Fibroblast of the aortic adventitia (primary cell): ENCODE measurements around the gene AVEN. TPM values are rescaled to one million over a fixed set of nuclear protein-coding genes. Genes with fewer than 3 reads are reported as not detected.

Source experiments
- DNase-seq: peaks from one replicate; pipeline ENCODE4 v3.0.0-alpha.2; 2010; ENCODE audit warnings: low read depth
- H3K4me3 ChIP-seq: 2 replicates; pipeline ENCODE4 v1.5.1; 2011; ENCODE audit warnings: low read depth, mild to moderate bottlenecking, control low read depth, low read length, moderate library complexity
- total RNA-seq: library from RNA; depleted of rRNA; stranded (reverse); fragments of >200 nt; gene quantifications from 2 replicates; pipeline ENCODE4 v1.2.3, GENCODE V29; 2012; ENCODE audit warnings: low replicate concordance
- TF ChIP-seq, protein P1 (sequence below): IDR thresholded peaks from 2 replicates; pipeline ENCODE4 v1.5.1; 2011; ENCODE audit warnings: mild to moderate bottlenecking, low read length, control low read depth, inconsistent platforms; ENCODE audit not compliant: insufficient read depth

AVEN gene
- total RNA-seq: 17.2 and 26.8 TPM in 2 replicates

DNA sequence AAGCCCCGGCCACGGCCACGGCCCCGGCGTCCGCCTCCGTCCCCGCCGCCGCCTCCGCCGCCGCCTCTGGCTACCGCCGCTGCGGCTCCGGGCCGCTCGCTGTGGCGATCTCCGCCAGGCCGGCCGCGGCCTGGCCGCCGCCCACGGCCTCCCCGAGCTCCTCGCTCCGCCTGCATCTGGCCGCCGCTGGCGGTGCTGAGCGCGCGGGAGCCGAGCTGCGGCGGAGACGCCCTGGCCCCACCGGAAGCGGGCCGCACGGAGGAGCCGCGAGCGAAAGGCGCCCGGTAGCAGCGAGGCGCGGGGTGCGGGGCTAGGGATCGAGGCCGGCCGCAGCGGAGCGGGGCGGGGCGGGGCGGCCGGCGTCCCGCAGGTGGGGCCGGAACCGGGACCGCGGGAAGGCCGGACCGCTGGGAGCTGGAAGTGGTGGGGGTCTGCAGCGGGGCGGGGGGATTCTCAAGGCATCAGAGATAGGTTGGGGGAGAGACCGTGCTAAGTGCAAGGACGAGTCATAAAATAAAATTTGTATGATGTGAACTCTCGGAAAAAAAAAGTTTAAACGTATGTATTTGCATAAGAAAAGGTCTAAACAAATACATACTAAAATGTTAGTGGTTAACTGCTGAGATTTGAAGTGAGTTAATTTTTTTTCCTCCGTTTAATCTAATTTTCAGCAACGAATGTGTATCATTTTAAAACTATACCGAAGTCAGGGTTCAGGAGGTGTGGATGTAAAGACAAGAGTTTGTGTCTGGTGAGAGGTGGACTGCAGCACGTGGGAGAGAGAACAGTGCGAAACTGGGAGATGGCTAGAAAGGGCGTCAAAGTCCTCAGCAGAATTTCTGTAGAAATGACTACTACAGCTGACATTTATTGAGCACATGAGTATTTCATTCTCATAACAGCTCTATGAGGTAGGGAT is at the start of gene AVEN:
TSS of gene AVEN (minus strand) at position 334 of the 919 bp plus-strand sequence. CDS start at position 176, 158 bp downstream.
- peak within 1 kb of the TSS; percentile 92 for H3K4me3 ChIP-seq
- TF ChIP-seq, protein P1, sequence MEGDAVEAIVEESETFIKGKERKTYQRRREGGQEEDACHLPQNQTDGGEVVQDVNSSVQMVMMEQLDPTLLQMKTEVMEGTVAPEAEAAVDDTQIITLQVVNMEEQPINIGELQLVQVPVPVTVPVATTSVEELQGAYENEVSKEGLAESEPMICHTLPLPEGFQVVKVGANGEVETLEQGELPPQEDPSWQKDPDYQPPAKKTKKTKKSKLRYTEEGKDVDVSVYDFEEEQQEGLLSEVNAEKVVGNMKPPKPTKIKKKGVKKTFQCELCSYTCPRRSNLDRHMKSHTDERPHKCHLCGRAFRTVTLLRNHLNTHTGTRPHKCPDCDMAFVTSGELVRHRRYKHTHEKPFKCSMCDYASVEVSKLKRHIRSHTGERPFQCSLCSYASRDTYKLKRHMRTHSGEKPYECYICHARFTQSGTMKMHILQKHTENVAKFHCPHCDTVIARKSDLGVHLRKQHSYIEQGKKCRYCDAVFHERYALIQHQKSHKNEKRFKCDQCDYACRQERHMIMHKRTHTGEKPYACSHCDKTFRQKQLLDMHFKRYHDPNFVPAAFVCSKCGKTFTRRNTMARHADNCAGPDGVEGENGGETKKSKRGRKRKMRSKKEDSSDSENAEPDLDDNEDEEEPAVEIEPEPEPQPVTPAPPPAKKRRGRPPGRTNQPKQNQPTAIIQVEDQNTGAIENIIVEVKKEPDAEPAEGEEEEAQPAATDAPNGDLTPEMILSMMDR: no peak
- DNase-seq: peak; percentile 48

DNA sequence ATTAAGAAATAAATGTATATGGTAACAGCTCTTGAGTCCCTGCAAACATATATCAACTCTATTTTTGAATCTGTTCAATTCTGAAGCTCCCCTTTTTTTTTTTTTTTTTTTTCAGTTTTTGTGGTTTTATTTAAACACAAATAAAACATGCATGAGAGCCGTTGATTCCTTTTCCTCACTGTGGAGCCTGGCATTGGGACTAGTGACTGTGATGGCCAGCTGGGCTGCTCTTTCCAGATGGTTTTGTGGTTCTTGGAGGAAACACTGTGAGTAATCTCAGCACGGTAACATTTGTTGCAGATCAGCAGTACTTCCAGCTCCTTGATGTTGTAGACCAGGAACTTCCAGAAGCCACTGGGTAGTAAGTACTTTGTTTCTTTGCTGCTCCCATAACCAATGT is 46.7 kb upstream of the AVEN start:
- no peak overlapping the region for H3K4me3 ChIP-seq
- TF ChIP-seq, protein P1: no peak
- no peak for DNase-seq

- DNase-seq: peak; percentile 59
- H3K4me3 ChIP-seq: no peak overlapping the region
- TF ChIP-seq, protein P1: no peak
These were observed 45.1 kb upstream of the AVEN start for GRCh38 chr15:34084086-34084485.

GRCh38 chr15:34079904-34080303 is 40.9 kb upstream of the AVEN start:
- no peak overlapping the region for H3K4me3 ChIP-seq
- TF ChIP-seq, protein P1: no peak

DNA sequence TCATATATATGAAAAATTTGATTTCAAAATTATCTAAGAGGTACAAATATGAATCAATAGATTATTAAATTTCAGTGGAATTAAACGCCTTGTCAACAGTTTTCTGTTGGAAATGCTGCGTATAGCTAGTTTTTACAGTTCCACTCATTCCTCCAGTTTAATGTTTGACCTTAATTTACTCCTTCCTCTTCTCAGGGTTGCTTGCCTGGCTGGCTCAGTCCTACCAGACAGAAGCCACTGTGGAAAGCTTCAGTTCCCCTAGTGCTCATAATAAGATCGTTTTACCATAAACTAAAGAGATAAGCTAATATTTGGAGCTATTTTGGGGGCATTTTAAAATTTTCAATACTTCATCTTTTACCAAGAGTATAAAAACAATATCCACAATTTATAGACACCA is 39.9 kb upstream of the AVEN start:
- no peak for DNase-seq
- no peak overlapping the region for H3K4me3 ChIP-seq
- TF ChIP-seq, protein P1: no peak

More at GRCh38 chr15:34079904-34080303, 40.9 kb upstream of the AVEN start:
- DNase-seq: no peak

GRCh38 chr15:34076785-34077184 is 37.8 kb upstream of the AVEN start:
- TF ChIP-seq, protein P1: no peak

More at GRCh38 chr15:34076785-34077184, 37.8 kb upstream of the AVEN start:
- H3K4me3 ChIP-seq: no peak overlapping the region
- no peak for DNase-seq
